HG02798 (cell line): ENCODE results near the gene FAM209B.
A peak's percentile ranks its signal among the peaks of the same experiment; 100 is the strongest.
"Not testable (repeated sequence)": the region's sequence is repeated elsewhere in the genome, so short reads cannot be mapped to it uniquely, and the experiment has no call there.

Source experiments
- ATAC-seq: cut with Tn5 transposase; IDR thresholded peaks from one replicate; pipeline ENCODE4 v1.9.1; 2021; ENCODE audit warnings: mild to moderate bottlenecking; ENCODE audit not compliant: unreplicated experiment, poor library complexity

FAM209B gene

GRCh38 chr20:56527521-56527920 lies 5.5 kb upstream of the FAM209B start:
- ATAC-seq, result no peak

DNA sequence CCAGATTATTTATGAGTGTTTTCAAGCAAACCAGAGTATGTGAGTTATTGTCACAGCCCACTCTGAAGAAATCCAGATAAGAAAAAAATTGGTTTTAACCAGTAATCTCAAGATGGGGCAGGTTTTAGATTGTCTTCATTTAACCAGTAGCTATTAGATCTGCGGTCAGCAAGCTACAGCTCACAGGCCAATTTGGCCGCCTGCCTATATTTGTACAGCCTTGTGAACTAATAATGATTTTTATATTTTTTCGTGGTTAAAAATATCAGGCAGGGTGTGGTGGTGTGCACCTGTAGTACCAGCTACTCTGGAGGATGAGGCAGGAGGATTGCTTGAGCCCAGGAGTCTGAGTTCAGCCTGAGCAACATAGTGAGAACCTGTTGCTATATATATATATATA lies 5.0 kb downstream of the FAM209B start:
- ATAC-seq, result no peak

GRCh38 chr20:56540415-56540814 lies 7.4 kb downstream of the FAM209B start:
- no peak for ATAC-seq

GRCh38 chr20:56542489-56543030 lies 9.5 kb downstream of the FAM209B start:
- no peak for ATAC-seq

- ATAC-seq, result no peak
Observed at GRCh38 chr20:56551571-56551970, 18.5 kb downstream of the FAM209B start.

GRCh38 chr20:56552911-56553629 lies 20.0 kb downstream of the FAM209B start:
- ATAC-seq, result no peak

DNA sequence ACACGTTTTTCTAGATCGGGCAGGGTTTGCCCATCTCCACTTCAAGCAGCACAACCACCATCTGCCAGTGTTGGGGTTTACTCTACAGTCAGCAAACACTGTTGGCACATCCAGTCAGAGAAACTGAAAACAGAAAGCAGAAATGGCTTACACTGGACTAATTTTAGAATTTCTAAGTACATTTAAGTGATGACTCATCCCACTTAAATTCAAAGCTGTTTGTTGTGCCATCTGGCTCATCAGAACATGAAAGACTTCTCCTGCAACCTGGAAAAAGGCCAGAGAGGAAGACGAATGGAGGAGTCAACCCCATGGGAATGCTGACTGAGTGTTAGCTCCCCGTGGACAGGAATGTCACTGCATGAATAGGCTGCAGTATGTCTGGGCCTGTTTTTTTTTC lies 21.8 kb downstream of the FAM209B start:
- ATAC-seq, result peak; percentile 86

DNA sequence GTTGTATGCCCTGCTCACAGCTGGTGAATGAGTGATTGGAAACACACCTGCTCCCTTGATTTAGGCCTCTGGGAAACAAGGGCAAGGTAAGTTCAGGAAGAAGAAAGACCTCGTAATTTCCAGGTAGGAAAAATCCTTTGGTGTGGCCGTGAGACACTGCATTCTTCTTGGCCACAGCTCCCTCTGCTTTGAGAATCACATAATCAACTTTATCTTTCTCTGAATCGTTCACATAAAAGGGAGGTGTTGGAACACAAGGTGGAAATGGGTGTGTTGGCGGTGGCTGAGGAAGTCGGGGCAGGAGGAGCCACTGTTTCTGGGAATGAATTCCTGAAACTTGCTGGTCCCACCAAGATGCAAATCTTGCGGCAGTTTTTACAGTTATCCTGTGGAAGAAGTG lies 25.9 kb downstream of the FAM209B start:
- no peak for ATAC-seq

DNA sequence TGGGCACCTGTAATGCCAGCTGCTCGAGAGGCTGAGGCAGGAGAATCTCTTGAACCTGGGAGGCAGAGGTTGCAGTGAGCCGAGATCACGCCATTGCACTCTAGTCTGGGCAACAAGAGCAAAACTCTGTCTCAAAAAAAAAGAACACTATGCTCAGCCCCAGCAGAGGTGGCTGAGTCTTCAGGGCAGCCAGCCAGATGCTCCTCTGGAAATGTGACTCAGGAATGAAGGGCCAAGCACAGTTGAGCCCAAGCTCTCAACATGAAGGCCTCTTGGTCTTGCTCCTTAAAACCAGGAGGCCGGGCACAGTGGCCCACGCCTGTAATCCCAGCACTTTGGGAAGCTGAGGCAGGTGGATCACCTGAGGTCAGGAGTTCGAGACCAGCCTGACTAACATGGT lies 31.5 kb downstream of the FAM209B start:
- ATAC-seq, result not testable (repeated sequence)

- no peak for ATAC-seq
Observed at GRCh38 chr20:56565511-56565910, 32.5 kb downstream of the FAM209B start.

DNA sequence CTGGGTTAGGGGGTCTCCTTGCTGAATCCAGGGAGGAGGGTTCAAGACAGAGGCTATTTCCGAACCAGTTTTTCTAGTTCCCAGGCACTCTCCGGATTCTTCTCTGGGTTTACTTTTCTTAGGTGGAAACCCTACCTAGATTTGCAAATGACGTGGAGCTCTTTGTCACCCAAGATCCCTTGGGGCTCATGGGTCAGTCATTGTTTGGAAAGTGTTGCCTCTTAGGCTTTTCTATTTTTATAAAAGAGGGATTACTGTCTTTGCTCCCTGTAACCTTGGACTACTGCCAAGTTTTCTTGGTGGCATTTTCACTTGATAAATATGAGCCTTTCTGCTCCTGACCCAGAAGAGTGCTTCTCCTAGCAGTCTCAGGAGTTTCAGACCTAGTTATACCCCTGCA lies 33.6 kb downstream of the FAM209B start:
- no peak for ATAC-seq

GRCh38 chr20:56570832-56571231 lies 37.8 kb downstream of the FAM209B start:
- ATAC-seq, result no peak

DNA sequence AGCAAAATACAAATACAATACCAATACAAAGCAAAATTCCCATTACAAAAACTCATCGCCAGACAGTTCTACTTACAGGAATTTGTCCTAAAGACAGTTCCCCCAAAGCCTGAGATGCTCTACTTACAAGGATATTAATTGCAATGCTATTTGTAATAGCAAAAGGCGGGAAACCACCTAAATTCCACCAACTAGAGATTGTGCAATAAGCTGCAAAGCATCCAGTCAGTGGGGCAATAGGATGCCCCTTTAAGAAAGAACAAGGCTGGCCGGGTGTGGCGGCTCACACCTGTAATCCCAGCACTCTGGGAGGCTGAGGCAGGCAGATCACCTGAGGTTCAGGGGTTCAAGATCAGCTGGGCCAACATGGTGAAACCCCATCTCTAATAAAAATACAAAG lies 39.1 kb downstream of the FAM209B start:
- ATAC-seq, result no peak

GRCh38 chr20:56573986-56574385 lies 40.9 kb downstream of the FAM209B start:
- ATAC-seq, result no peak

GRCh38 chr20:56574531-56575142 lies 41.6 kb downstream of the FAM209B start:
- no peak for ATAC-seq

DNA sequence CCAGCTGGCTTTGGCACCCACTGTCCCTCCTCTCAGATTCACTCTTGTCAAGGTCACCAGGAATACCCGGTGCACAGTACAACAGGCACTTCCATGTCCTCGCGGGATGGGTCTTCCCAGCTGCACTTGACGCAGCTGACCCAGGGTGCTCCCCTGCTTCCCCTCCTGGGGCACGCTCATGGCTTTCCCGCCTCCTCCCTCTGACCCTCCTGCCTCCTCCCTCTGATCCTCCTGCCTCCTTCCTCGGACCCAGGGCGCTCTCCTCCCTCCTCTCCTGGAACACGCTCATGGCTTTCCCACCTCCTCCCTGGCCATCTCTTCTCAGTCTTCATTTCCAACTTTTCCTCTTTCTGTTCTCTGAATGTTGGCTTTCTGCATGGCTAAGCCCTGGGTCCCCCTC lies 42.1 kb downstream of the FAM209B start:
- ATAC-seq, result no peak

DNA sequence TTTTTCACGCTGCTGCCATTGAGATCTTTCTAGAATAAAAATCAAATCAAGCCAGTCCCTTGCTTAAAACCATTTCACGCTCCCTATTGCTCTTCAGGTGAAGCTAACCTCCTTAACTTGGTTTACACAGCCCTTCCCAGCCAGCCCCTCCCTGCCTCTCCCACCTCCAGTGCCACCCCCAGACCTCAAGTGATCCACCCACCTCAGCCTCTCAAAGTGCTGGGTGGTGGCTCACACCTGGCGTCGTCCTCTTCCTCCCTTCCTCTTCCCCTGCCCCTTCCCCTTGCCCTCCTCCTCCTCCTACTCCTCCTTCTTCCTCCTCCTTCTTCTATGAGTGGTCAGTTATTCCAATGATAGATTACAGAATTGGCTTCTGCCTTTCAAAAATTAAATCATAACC lies 42.9 kb downstream of the FAM209B start:
- no peak for ATAC-seq

- ATAC-seq, result no peak
Observed at GRCh38 chr20:56579301-56579710, 46.3 kb downstream of the FAM209B start.

DNA sequence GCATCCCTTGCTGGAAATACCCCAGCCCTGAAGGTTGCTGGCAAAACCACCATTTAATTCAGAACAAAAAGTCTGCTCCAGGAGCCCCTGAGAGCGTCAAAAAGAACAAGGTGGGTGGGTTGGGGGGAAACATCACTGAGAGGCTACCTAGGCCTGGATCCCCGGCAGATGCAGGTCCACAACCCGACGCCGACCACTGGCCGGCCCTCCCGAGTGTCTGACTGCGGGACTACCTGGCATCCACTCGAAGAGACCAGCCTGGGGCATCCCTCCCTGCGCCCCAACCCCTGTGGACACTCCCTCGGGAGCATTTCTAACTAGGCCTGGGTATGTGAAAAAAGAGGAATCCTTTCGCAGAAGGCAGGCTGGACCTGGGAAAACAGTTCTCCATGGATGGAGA lies 47.2 kb downstream of the FAM209B start:
- ATAC-seq, result no peak

- ATAC-seq, result no peak
Observed at GRCh38 chr20:56581701-56582100, 48.7 kb downstream of the FAM209B start.

DNA sequence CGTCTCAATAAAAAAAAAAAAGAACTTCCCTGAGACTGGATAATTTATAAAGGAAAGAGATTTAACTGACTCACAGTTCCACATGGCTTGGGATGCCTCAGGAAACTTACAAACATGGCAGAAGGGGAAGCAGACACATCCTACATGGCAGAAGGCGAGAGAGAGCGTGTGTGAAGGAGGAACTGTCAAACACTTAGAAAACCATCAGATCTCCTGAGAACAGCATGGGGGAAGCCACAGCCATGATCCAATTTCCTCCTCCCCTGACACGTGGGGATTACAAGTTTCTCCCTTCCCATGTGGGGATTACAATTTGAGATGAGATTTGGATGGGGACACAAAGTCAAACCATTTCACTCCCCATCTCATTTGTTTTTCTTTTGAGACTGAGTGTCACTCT lies 49.5 kb downstream of the FAM209B start:
- no peak for ATAC-seq

GRCh38 chr20:56584916-56585315 lies 51.9 kb downstream of the FAM209B start:
- no peak for ATAC-seq
